Heart right ventricle (tissue), 16 donors: ENCODE results near the gene XIRP1. TPM values are rescaled to one million over a fixed set of nuclear protein-coding genes. Genes with fewer than 3 reads are reported as not detected.
A peak's percentile ranks its signal among the peaks of the same experiment; 100 is the strongest.

Experiments used
- ATAC-seq, 8 donors: fragments of 200-7000 bp; cut with Tn5 transposase; one replicate each; pipeline ENCODE4 v1.9.1; 2020; ENCODE audit warnings: mild to moderate bottlenecking in 8 of 8, moderate library complexity in 8 of 8, moderate number of reproducible peaks in 1 of 8
- DNase-seq, 2 donors: peaks; one replicate each; pipeline ENCODE4 v3.0.0-alpha.2; 2020
- H3K27ac ChIP-seq, 10 donors: fragments of 200-600 bp; sonication (generic) in 2 of 10; one replicate each; pipeline versions ENCODE4 v1.5.0 to v1.8.0; 2020 to 2022; ENCODE audit warnings: mild to moderate bottlenecking in 3 of 10
- H3K27me3 ChIP-seq, 7 donors: fragments of 200-600 bp; one replicate each; pipeline ENCODE4 v1.8.0; 2021 to 2022; ENCODE audit warnings: mild to moderate bottlenecking in 2 of 7
- H3K36me3 ChIP-seq, 9 donors: fragments of 200-600 bp; sonication (generic) in 1 of 9; one replicate each; pipeline versions ENCODE4 v1.5.0 to v1.8.0; 2020 to 2022; ENCODE audit warnings: mild to moderate bottlenecking in 2 of 9
- H3K4me1 ChIP-seq, 9 donors: fragments of 200-600 bp; sonication (generic) in 1 of 9; one replicate each; pipeline versions ENCODE4 v1.5.0 to v1.8.0; 2020 to 2022; ENCODE audit warnings: mild to moderate bottlenecking in 4 of 9
- H3K4me3 ChIP-seq, 10 donors: fragments of 200-600 bp; sonication (generic) in 2 of 10; one replicate each; pipeline versions ENCODE4 v1.5.0 to v1.8.0; 2020 to 2022; ENCODE audit warnings: mild to moderate bottlenecking in 7 of 10, moderate library complexity in 2 of 10
- H3K9me3 ChIP-seq, 11 donors: fragments of 200-600 bp in 10 of 11; sonication (generic) in 2 of 11; one replicate each; pipeline versions ENCODE4 v1.5.0 to v1.8.0; 2013 to 2022; ENCODE audit warnings: mild to moderate bottlenecking in 2 of 11, control low read depth in 1 of 11, moderate library complexity in 1 of 11
- WGBS, 2 donors: extraction: QIAGEN DNeasy Blood & Tissue Kit; methylation state at CpG; one replicate each; pipeline ENCODE4 v1.1.7; 2013; ENCODE audit warnings: inconsistent platforms in 1 of 2; 5-methylcytosine and 5-hydroxymethylcytosine counted together
- intact Hi-C, 10 donors: fragments of 100-400 bp; cut with DNase I; formaldehyde crosslinking; loops; one replicate each; pipeline versions ENCODE4 v1.11.1 to v1.14.2; 2022
- polyA plus RNA-seq, 2 donors: library from polyadenylated mRNA; stranded (reverse); fragments of 200-250 nt; gene quantifications; one replicate each; pipeline ENCODE4 v1.2.3, GENCODE V29; 2013
- total RNA-seq, 10 donors: library from RNA; stranded (reverse); fragmentation: NEBNext Ultra II Directional in 3 of 10; extraction: Animal tissue kit (Norgen Biotek cat#: 25700) in 3 of 10; gene quantifications; one replicate each; pipeline versions ENCODE4 v1.2.1 to v1.2.4, GENCODE V29; 2021 to 2023
- TF ChIP-seq, protein P1 (sequence below), 9 donors: fragments of 200-600 bp; sonication (generic) in 2 of 9; IDR thresholded peaks; one replicate each; pipeline versions ENCODE4 v1.5.0 to v1.8.0; 2021 to 2022; ENCODE audit warnings: antibody characterized with exemption in 9 of 9, mild to moderate bottlenecking in 5 of 9, moderate library complexity in 1 of 9
- donor health status: Arrhythmogenic right ventricular cardiomyopathy.
- donor health status: ischemic (EF 13 %, LVEDD 7.1; RV severe dilation, severe dysfunction).
- donor health status: healthy with polysubstance abuse.
- donor health status: DM: no; HTN: yes; CAD: no.
- donor health status: DM: no; HTN: no; CAD: no.
- donor health status: ischemic (EF 25% LVEDD 6.9; RV normal size, moderate dysfunction).
- donor health status: ischemic (EF 25% LVEDD 5.7; RV mildly dilated, moderate dysfunction).
- donor health status: healthy.
- donor health status: DM: yes; HTN: yes; CAD: no.
- donor health status: Ischemic cardiomyopathy.
- donor health status: ischemic (EF 35%, LVEDD 5.7; RV mildly dilated, moderate dysfunction).
- donor health status: nonischemic (EF 11% LVEDD 7.7; RV severe dilation, severe dysfunction).
- donor health status: DM: yes; HTN: yes; CAD: no.
- donor health status: PGD.
- donor health status: ischemic (EF 29% LVEDD 5.4; RV normal size, mild dysfunction).
- donor health status: nonischemic (EF 23%, LVEDD 6.1; RV moderate dilation, normal function).

Gene XIRP1
- total and polyA plus RNA-seq, 12 donors = 277 to 1,691 (median 575) TPM

DNA sequence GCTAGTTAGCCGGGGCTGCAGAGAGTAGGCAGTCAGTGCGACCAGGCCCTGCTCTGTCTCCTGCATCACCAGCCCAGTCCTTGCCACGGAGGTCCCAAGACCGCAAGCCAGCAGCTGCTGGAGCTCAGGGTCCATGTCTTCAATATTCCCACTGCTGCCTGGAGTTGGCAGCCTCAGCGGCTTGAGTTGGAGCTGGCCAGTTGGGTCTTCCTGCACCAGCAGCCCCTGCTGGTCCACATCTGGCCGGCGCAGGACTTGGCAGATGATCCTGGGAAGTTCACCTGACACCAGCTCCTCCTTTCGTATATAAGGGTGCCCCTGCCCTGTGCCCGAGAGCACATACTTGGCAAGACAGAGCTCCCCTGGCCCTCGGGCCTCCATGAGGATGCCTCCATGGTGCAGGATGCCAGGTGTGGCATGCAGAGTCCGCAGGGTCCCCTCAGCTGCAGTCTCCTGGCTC, 5.7 kb downstream of the XIRP1 start:
- H3K4me3 ChIP-seq = peak overlapping the region in 4 of 10 donors; percentile 5 to 68 (median 62)
- peaks cover 12 to 78% (median 48%) of the 10 kb centered on the region in 9 donors for H3K4me1 ChIP-seq
- H3K9me3 ChIP-seq = no peaks in the 10 kb centered on the region
- intact Hi-C loops = loop anchor here in 9 of 10 donors (5.0 to 10.0 kb wide), 7 partner anchors 39 to 101 kb away; partner anchors contain the start of genes GORASP1 (in 2 of the 9) and TTC21A (in 2 of the 9)
- ATAC-seq (no peak), DNase-seq (no peak)
- no peaks in the 10 kb centered on the region for H3K27me3 ChIP-seq
- H3K36me3 ChIP-seq = peaks cover 0 to 62% (median 0%) of the 10 kb centered on the region in 9 donors
- peak overlapping the region in 4 of 10 donors; percentile 9 to 44 (median 28) for H3K27ac ChIP-seq
- TF ChIP-seq, protein P1, sequence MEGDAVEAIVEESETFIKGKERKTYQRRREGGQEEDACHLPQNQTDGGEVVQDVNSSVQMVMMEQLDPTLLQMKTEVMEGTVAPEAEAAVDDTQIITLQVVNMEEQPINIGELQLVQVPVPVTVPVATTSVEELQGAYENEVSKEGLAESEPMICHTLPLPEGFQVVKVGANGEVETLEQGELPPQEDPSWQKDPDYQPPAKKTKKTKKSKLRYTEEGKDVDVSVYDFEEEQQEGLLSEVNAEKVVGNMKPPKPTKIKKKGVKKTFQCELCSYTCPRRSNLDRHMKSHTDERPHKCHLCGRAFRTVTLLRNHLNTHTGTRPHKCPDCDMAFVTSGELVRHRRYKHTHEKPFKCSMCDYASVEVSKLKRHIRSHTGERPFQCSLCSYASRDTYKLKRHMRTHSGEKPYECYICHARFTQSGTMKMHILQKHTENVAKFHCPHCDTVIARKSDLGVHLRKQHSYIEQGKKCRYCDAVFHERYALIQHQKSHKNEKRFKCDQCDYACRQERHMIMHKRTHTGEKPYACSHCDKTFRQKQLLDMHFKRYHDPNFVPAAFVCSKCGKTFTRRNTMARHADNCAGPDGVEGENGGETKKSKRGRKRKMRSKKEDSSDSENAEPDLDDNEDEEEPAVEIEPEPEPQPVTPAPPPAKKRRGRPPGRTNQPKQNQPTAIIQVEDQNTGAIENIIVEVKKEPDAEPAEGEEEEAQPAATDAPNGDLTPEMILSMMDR (IDR thresholded peaks at IDR 0.05) = no peak
- WGBS, 2 donors = 49 to 58% methylated on average over 11 of the region's 11 CpGs

- Histone ChIP-seq H3K27ac (peak overlapping the region in 4 of 10 donors; percentile 13 to 44 (median 28)), H3K36me3 (peaks cover 0 to 62% (median 0%) of the 10 kb centered on the region in 9 donors), H3K9me3 (no peaks in the 10 kb centered on the region), H3K27me3 (no peaks in the 10 kb centered on the region), H3K4me1 (peaks cover 12 to 83% (median 50%) of the 10 kb centered on the region in 9 donors), H3K4me3 (peak overlapping the region in 4 of 10 donors; percentile 5 to 68 (median 62))
- ATAC-seq (no peak), DNase-seq (peak in 1 of 2 donors; percentile 4)
- 54 to 69% methylated on average over 14 of the region's 14 CpGs for WGBS, 2 donors
- intact Hi-C loops = loop anchor here in 9 of 10 donors (5.0 to 10.0 kb wide), 7 partner anchors 39 to 101 kb away; partner anchors contain the start of genes GORASP1 (in 2 of the 9) and TTC21A (in 2 of the 9)
- TF ChIP-seq, protein P1 (IDR thresholded peaks at IDR 0.05) = no peak
Observed at GRCh38 chr3:39185959-39186691, 6.3 kb downstream of the XIRP1 start.

- Histone ChIP-seq H3K27me3 (no peaks in the 10 kb centered on the region), H3K36me3 (peaks cover 0 to 62% (median 0%) of the 10 kb centered on the region in 9 donors), H3K27ac (peak overlapping the region in 4 of 10 donors; percentile 13 to 44 (median 28)), H3K9me3 (no peaks in the 10 kb centered on the region), H3K4me3 (peak overlapping the region in 1 of 10 donors; percentile 68), H3K4me1 (peaks cover 14 to 89% (median 53%) of the 10 kb centered on the region in 9 donors)
- TF ChIP-seq, protein P1 (IDR thresholded peaks at IDR 0.05) = no peak
- intact Hi-C loops = loop anchor here in 9 of 10 donors (5.0 to 10.0 kb wide), 7 partner anchors 38 to 102 kb away; partner anchors contain the start of genes GORASP1 (in 2 of the 9) and TTC21A (in 2 of the 9)
- 73 to 82% methylated on average over 9 of the region's 9 CpGs for WGBS, 2 donors
- no peak for ATAC-seq
- DNase-seq = no peak
Observed at GRCh38 chr3:39185326-39185958, 7.0 kb downstream of the XIRP1 start.

- intact Hi-C loops = loop anchor here in 9 of 10 donors (5.0 to 10.0 kb wide), 9 partner anchors 38 to 102 kb away; partner anchors contain the start of genes GORASP1 (in 3 of the 9) and TTC21A (in 3 of the 9)
- 80 to 83% methylated on average over 4 of the region's 4 CpGs for WGBS, 2 donors
Observed at GRCh38 chr3:39184968-39185285, 7.5 kb downstream of the XIRP1 start.

More at GRCh38 chr3:39184968-39185285, 7.5 kb downstream of the XIRP1 start:
- Histone ChIP-seq H3K36me3 (peaks cover 0 to 62% (median 0%) of the 10 kb centered on the region in 9 donors), H3K9me3 (no peaks in the 10 kb centered on the region), H3K4me3 (no peak overlapping the region), H3K27me3 (no peaks in the 10 kb centered on the region), H3K4me1 (peaks cover 18 to 89% (median 53%) of the 10 kb centered on the region in 9 donors), H3K27ac (peak overlapping the region in 4 of 10 donors; percentile 7 to 67 (median 54))
- TF ChIP-seq, protein P1 (IDR thresholded peaks at IDR 0.05) = no peak
- ATAC-seq (no peak), DNase-seq (no peak)
